B cell (primary cell): Measurements from ENCODE around the gene PLCD3.

Experiments used
- EZH2 ChIP-seq: IDR thresholded peaks from 2 replicates; pipeline ENCODE4 v1.6.1; 2012; ENCODE audit warnings: borderline replicate concordance, low read depth, mild to moderate bottlenecking, moderate library complexity, low read length; ENCODE audit not compliant: insufficient read depth, poor library complexity, severe bottlenecking
- TF ChIP-seq, protein P1 (sequence below): fragments of 200-600 bp; IDR thresholded peaks from one replicate; pipeline ENCODE4 v1.8.0; 2022; ENCODE audit warnings: antibody characterized with exemption, mild to moderate bottlenecking

DNA sequence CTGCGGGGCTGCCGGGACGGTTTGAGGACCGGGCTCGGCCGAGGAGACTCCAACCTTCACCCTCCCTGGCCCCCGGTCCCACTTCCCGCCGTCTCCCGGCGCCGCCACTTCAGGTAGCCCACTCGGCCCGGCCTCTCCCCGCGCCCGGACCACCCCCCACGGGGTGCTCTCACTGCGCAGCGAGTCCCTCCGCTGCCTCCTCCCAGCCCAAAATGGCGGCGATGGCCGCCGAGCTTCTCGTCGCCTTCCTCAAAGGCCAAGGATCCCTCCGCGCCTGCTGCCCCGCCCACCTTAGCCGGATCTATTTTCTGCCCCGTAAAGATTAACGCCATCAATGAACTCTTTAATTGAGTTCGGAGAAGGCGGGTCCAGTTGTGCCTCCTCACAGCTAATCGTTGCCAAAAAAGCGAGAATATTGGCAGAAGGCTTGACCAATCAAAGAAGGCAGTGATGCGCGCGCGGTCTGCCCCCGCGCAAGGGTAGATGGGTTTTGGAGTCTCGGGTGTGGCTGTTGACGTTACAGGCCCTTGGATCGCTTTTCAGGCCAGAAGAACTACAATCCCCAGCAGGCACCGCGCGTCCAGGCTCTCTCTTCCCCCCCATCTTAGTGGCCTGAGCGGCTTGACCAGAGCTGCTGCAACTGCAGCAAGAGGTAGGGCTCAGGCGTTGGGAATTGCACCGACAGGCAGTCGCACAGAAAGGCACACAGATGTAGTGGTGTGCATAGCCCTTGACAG lies 29.1 kb upstream of the PLCD3 start, which contains the start of gene HEXIM2:
- no peak for TF ChIP-seq EZH2
- TF ChIP-seq, protein P1, sequence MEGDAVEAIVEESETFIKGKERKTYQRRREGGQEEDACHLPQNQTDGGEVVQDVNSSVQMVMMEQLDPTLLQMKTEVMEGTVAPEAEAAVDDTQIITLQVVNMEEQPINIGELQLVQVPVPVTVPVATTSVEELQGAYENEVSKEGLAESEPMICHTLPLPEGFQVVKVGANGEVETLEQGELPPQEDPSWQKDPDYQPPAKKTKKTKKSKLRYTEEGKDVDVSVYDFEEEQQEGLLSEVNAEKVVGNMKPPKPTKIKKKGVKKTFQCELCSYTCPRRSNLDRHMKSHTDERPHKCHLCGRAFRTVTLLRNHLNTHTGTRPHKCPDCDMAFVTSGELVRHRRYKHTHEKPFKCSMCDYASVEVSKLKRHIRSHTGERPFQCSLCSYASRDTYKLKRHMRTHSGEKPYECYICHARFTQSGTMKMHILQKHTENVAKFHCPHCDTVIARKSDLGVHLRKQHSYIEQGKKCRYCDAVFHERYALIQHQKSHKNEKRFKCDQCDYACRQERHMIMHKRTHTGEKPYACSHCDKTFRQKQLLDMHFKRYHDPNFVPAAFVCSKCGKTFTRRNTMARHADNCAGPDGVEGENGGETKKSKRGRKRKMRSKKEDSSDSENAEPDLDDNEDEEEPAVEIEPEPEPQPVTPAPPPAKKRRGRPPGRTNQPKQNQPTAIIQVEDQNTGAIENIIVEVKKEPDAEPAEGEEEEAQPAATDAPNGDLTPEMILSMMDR = no peak
